ENCODE measurements around the gene KCNH3. TPM values are rescaled to one million over a fixed set of nuclear protein-coding genes. Genes with fewer than 3 reads are reported as not detected.

The KCNH3 gene
- total and polyA plus RNA-seq, 2 experiments from 2014 or later = 0.21 to 0.52 TPM

DNA sequence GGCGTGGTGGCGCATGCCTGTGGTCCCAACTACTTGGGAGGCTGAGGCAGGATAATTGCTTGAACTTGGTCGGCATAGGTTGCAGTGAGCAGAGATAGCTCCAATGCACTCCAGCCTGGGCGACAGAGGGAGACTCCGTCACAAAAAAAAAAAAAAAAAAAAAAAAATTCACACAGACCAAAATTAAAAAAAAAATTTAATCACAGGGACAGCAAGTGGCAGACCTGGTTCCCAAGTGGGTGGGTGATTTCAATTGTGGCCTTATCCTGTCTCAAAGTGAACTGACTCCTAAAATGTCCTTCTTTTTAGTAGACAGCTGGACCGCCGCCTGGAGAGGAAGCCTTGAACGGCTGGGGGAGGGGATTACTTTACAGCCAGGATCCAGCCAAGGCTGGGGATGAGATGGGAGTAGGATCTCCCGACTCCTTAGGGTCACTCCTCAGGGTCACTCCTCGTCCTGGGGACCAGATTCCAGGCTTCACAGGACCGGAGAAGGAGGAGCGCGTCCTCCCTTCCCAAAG, 1.5 kb upstream of the KCNH3 start:
- Histone ChIP-seq H3K4me3 (peak overlapping the region; percentile 63), H3K79me2 (replicated peaks; ENCODE audit: insufficient read depth) (no peaks in the 10 kb centered on the region), H3F3A (replicated peaks; ENCODE audit: low read depth) (no peaks in the 10 kb centered on the region), H3K9me2 (ENCODE audit: insufficient read depth) (no peaks in the 10 kb centered on the region), H3K4me2 (peak overlapping the region; percentile 89), H3K36me3 (ENCODE audit: insufficient read depth) (no peaks in the 10 kb centered on the region; the same call in 1 of the 2 replicates), H2AFZ (peak overlapping the region; percentile 94), H4K20me1 (replicated peaks; ENCODE audit: insufficient read depth) (peaks cover 4% of the 10 kb centered on the region; the same call in 1 of the 2 replicates), H3K27me3 (ENCODE audit: insufficient read depth) (peaks cover 90% of the 10 kb centered on the region), H3K27ac (ENCODE audit: low read depth) (no peak overlapping the region), H3K4me1 (ENCODE audit: insufficient read depth) (peaks cover 17% of the 10 kb centered on the region)
- H3K27ac Mint-ChIP-seq = no peak overlapping the region
- peak; percentile 6; the same call in 2 of the 3 replicates for ATAC-seq
- TF ChIP-seq EZH2 (IDR thresholded peaks at IDR 0.05; ENCODE audit: low read depth, unreplicated experiment) = peak; percentile 64
- TF ChIP-seq STAT1 (IDR thresholded peaks at IDR 0.05; ENCODE audit: unreplicated experiment) = no peak
- H3K36me3 Mint-ChIP-seq (ENCODE audit: low read depth) = no peaks in the 10 kb centered on the region; the same call in 2 of the 3 replicates
- peaks cover 26% of the 10 kb centered on the region for H3K4me1 Mint-ChIP-seq
- H3K4me3 Mint-ChIP-seq = peak overlapping the region; percentile 69
- peaks cover 68% of the 10 kb centered on the region for H3K27me3 Mint-ChIP-seq (ENCODE audit: insufficient read depth, low read depth, poor library complexity)
- no peaks in the 10 kb centered on the region; the same call in 1 of the 3 replicates for H3K9me3 Mint-ChIP-seq
- peak; percentile 60 for DNase-seq (ENCODE audit: low spot score)

DNA sequence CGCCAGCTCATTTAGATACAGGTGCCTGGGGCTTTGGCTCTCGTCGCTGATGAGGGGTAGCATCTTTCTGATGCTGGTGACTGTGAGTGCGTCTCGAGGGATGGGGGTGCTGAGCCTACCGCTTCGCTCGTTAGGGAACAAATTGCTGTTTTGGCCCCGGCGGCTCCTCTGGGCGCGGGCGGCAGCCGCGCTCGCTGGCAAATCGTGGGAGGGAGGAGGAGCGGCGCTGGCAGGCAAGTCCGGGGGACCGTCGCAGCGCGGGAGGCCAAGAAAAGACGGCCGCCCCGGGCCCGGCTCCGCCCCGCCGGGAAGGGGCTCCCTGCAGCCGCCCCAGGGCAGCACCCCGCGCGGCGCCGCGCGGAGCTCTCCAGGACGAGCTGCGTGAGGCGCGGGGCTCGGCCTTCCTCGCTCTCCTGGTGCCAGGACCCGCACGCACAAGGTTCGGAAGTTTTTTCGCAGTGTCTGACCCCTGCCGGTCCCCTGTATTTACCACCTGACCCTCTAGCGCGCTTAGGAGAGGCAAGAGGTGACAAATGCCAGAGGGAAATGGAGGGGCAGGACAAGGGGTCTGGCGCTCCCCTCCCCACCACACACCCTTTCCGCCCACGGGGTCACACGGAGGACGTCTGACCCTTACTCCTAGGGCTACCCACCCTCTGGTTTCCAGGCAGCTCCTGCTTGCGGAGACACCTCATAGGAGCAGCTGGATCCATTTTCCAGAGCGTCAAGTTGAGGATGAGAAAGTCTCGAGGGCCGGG, 899 bp upstream of the KCNH3 start:
- ATAC-seq (peak; percentile 37), DNase-seq (ENCODE audit: low spot score) (peak; percentile 69)
- Histone ChIP-seq H3K27ac (ENCODE audit: low read depth) (no peak overlapping the region), H2AFZ (peak overlapping the region; percentile 94), H3K9me2 (ENCODE audit: insufficient read depth) (no peaks in the 10 kb centered on the region), H3K79me2 (replicated peaks; ENCODE audit: insufficient read depth) (no peaks in the 10 kb centered on the region), H3F3A (replicated peaks; ENCODE audit: low read depth) (no peaks in the 10 kb centered on the region), H3K27me3 (ENCODE audit: insufficient read depth) (peaks cover 90% of the 10 kb centered on the region), H4K20me1 (replicated peaks; ENCODE audit: insufficient read depth) (peaks cover 4% of the 10 kb centered on the region; the same call in 1 of the 2 replicates), H3K36me3 (ENCODE audit: insufficient read depth) (no peaks in the 10 kb centered on the region; the same call in 1 of the 2 replicates), H3K4me3 (peak overlapping the region; percentile 63), H3K4me2 (peak overlapping the region; percentile 89), H3K4me1 (ENCODE audit: insufficient read depth) (peaks cover 17% of the 10 kb centered on the region)
- Mint-ChIP-seq H3K36me3 (ENCODE audit: low read depth) (no peaks in the 10 kb centered on the region; the same call in 2 of the 3 replicates), H3K4me1 (peaks cover 27% of the 10 kb centered on the region), H3K27me3 (ENCODE audit: insufficient read depth, low read depth, poor library complexity) (peaks cover 75% of the 10 kb centered on the region), H3K27ac (no peak overlapping the region), H3K9me3 (no peaks in the 10 kb centered on the region; the same call in 1 of the 3 replicates), H3K4me3 (peak overlapping the region; percentile 69)
- TF ChIP-seq NANOG (IDR thresholded peaks at IDR 0.05; ENCODE audit: borderline replicate concordance) (no peak), STAT1 (IDR thresholded peaks at IDR 0.05; ENCODE audit: unreplicated experiment) (no peak), POLR2AphosphoS5 (IDR thresholded peaks at IDR 0.05; ENCODE audit: low read depth) (no peak), ZNF331 (CRISPR knock-in tag; IDR thresholded peaks at IDR 0.05; ENCODE audit: low read depth) (no peak), EZH2phosphoT487 (IDR thresholded peaks at IDR 0.05; ENCODE audit: unreplicated experiment) (peak; percentile 78), ZNF114 (CRISPR knock-in tag; IDR thresholded peaks at IDR 0.05) (no peak), CREB1 (CRISPR knock-in tag; IDR thresholded peaks at IDR 0.05; ENCODE audit: low read depth) (no peak), JUNB (IDR thresholded peaks at IDR 0.05; ENCODE audit: unreplicated experiment) (no peak)
- TF ChIP-seq, protein P1, sequence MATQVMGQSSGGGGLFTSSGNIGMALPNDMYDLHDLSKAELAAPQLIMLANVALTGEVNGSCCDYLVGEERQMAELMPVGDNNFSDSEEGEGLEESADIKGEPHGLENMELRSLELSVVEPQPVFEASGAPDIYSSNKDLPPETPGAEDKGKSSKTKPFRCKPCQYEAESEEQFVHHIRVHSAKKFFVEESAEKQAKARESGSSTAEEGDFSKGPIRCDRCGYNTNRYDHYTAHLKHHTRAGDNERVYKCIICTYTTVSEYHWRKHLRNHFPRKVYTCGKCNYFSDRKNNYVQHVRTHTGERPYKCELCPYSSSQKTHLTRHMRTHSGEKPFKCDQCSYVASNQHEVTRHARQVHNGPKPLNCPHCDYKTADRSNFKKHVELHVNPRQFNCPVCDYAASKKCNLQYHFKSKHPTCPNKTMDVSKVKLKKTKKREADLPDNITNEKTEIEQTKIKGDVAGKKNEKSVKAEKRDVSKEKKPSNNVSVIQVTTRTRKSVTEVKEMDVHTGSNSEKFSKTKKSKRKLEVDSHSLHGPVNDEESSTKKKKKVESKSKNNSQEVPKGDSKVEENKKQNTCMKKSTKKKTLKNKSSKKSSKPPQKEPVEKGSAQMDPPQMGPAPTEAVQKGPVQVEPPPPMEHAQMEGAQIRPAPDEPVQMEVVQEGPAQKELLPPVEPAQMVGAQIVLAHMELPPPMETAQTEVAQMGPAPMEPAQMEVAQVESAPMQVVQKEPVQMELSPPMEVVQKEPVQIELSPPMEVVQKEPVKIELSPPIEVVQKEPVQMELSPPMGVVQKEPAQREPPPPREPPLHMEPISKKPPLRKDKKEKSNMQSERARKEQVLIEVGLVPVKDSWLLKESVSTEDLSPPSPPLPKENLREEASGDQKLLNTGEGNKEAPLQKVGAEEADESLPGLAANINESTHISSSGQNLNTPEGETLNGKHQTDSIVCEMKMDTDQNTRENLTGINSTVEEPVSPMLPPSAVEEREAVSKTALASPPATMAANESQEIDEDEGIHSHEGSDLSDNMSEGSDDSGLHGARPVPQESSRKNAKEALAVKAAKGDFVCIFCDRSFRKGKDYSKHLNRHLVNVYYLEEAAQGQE (IDR thresholded peaks at IDR 0.05; ENCODE audit: unreplicated experiment) = no peak
- TF ChIP-seq, protein P2, sequence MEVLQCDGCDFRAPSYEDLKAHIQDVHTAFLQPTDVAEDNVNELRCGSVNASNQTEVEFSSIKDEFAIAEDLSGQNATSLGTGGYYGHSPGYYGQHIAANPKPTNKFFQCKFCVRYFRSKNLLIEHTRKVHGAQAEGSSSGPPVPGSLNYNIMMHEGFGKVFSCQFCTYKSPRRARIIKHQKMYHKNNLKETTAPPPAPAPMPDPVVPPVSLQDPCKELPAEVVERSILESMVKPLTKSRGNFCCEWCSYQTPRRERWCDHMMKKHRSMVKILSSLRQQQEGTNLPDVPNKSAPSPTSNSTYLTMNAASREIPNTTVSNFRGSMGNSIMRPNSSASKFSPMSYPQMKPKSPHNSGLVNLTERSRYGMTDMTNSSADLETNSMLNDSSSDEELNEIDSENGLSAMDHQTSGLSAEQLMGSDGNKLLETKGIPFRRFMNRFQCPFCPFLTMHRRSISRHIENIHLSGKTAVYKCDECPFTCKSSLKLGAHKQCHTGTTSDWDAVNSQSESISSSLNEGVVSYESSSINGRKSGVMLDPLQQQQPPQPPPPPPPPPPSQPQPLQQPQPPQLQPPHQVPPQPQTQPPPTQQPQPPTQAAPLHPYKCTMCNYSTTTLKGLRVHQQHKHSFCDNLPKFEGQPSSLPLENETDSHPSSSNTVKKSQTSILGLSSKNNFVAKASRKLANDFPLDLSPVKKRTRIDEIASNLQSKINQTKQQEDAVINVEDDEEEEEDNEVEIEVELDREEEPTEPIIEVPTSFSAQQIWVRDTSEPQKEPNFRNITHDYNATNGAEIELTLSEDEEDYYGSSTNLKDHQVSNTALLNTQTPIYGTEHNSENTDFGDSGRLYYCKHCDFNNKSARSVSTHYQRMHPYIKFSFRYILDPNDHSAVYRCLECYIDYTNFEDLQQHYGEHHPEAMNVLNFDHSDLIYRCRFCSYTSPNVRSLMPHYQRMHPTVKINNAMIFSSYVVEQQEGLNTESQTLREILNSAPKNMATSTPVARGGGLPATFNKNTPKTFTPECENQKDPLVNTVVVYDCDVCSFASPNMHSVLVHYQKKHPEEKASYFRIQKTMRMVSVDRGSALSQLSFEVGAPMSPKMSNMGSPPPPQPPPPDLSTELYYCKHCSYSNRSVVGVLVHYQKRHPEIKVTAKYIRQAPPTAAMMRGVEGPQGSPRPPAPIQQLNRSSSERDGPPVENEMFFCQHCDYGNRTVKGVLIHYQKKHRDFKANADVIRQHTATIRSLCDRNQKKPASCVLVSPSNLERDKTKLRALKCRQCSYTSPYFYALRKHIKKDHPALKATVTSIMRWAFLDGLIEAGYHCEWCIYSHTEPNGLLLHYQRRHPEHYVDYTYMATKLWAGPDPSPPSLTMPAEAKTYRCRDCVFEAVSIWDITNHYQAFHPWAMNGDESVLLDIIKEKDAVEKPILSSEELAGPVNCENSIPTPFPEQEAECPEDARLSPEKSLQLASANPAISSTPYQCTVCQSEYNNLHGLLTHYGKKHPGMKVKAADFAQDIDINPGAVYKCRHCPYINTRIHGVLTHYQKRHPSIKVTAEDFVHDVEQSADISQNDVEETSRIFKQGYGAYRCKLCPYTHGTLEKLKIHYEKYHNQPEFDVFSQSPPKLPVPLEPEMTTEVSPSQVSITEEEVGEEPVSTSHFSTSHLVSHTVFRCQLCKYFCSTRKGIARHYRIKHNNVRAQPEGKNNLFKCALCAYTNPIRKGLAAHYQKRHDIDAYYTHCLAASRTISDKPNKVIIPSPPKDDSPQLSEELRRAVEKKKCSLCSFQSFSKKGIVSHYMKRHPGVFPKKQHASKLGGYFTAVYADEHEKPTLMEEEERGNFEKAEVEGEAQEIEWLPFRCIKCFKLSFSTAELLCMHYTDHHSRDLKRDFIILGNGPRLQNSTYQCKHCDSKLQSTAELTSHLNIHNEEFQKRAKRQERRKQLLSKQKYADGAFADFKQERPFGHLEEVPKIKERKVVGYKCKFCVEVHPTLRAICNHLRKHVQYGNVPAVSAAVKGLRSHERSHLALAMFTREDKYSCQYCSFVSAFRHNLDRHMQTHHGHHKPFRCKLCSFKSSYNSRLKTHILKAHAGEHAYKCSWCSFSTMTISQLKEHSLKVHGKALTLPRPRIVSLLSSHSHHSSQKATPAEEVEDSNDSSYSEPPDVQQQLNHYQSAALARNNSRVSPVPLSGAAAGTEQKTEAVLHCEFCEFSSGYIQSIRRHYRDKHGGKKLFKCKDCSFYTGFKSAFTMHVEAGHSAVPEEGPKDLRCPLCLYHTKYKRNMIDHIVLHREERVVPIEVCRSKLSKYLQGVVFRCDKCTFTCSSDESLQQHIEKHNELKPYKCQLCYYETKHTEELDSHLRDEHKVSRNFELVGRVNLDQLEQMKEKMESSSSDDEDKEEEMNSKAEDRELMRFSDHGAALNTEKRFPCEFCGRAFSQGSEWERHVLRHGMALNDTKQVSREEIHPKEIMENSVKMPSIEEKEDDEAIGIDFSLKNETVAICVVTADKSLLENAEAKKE (CRISPR knock-in tag; IDR thresholded peaks at IDR 0.05) = no peak

Measured in GM23338 (cell line).